HFFc6 (cell line): ENCODE results near the gene FLCN. TPM values are rescaled to one million over a fixed set of nuclear protein-coding genes. Genes with fewer than 3 reads are reported as not detected.

ENCODE experiments used
- DNase-seq: peaks from one replicate; pipeline ENCODE4 v3.0.0-alpha.2; 2018
- H3K27ac Mint-ChIP-seq: 2 replicates; pipeline ENCODE4 v1.8.0; 2020; ENCODE audit warnings: mild to moderate bottlenecking, mixed read lengths
- H3K27me3 Mint-ChIP-seq: 2 replicates; pipeline ENCODE4 v1.8.0; 2021; ENCODE audit warnings: mild to moderate bottlenecking, moderate library complexity, mixed read lengths; ENCODE audit not compliant: insufficient read depth
- H3K36me3 Mint-ChIP-seq: 2 replicates; pipeline ENCODE4 v1.8.0; 2021; ENCODE audit warnings: low read depth, mixed read lengths
- H3K4me1 Mint-ChIP-seq: 2 replicates; pipeline ENCODE4 v1.8.0; 2020; ENCODE audit warnings: low read depth, mixed read lengths
- H3K4me3 Mint-ChIP-seq: 2 replicates; pipeline ENCODE4 v1.8.0; 2020; ENCODE audit warnings: mild to moderate bottlenecking, moderate library complexity, mixed read lengths
- H3K9me3 Mint-ChIP-seq: 2 replicates; pipeline ENCODE4 v1.8.0; 2020; ENCODE audit warnings: mild to moderate bottlenecking, mixed read lengths
- CTCF ChIP-seq: fragments of 200-600 bp; sonication (generic); IDR thresholded peaks from 2 replicates; pipeline ENCODE4 v1.5.0; 2021; ENCODE audit warnings: antibody characterized with exemption, mild to moderate bottlenecking
- total RNA-seq, 6 experiments: library from RNA; stranded (reverse); fragmentation: NEBNext Ultra II Directional; extraction: Animal tissue kit (Norgen Biotek cat#: 25700); gene quantifications; 2 replicates in 1 of 6; 3 replicates in 5 of 6; pipeline ENCODE4 v1.2.3, GENCODE V29; 2021

The FLCN gene
- total RNA-seq, 6 experiments from 2014 or later, result 15.8 to 19.2 (median 17.3) TPM

- no peaks in the 10 kb centered on the region for H3K4me1 Mint-ChIP-seq
- no peak for DNase-seq
- peaks cover 8% of the 10 kb centered on the region for H3K27me3 Mint-ChIP-seq
- H3K4me3 Mint-ChIP-seq, result no peak overlapping the region
- H3K9me3 Mint-ChIP-seq, result no peaks in the 10 kb centered on the region
- TF ChIP-seq CTCF, result no peak
- peaks cover 15% of the 10 kb centered on the region for H3K36me3 Mint-ChIP-seq
- 0 out of 2 replicates have a peak overlapping the region, but pooled peaks have one; percentile 6 for H3K27ac Mint-ChIP-seq
Measured at GRCh38 chr17:17168401-17168800, 68.6 kb downstream of the FLCN start.

DNA sequence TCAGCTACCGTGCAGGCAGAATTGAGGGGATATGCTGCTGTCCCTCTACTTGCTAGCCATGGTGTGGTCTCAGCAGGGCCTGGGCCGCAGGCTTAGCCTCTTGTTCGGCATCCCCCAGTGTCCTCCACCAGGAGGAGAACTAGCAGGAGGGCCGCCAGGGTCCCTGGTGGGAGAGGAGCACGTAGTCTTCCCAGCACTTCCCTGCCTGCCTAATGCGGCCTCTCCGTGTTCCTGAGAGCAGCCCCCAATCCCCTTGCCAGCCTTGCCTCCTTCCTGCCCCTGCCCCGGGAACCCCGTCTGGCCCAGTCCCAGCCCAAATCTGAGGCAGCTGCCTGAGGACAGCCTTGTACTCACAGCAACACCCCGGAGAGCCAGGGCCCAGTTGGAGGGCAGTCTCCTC, 69.0 kb downstream of the FLCN start:
- Mint-ChIP-seq H3K27me3 (peaks cover 8% of the 10 kb centered on the region), H3K9me3 (no peaks in the 10 kb centered on the region), H3K4me1 (no peaks in the 10 kb centered on the region), H3K27ac (no peak overlapping the region), H3K4me3 (no peak overlapping the region), H3K36me3 (peaks cover 19% of the 10 kb centered on the region)
- DNase-seq, result no peak
- no peak for TF ChIP-seq CTCF

DNA sequence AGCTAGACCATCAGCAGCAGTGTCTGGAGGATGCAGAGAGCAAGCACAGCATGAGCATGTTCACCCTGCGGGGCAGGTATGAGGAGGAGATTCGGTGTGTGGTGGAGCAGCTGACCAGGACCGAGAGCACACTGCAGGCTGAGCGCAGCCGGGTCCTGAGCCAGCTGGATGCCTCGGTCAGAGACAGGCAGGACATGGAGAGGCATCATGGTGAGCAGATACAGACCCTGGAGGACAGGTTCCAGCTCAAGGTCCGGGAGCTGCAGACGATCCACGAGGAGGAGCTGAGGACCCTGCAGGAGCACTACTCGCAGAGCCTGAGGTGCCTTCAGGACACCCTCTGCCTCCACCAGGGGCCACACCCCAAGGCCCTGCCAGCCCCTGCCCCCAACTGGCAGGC, 69.6 kb downstream of the FLCN start:
- no peaks in the 10 kb centered on the region for H3K4me1 Mint-ChIP-seq
- peaks cover 22% of the 10 kb centered on the region for H3K36me3 Mint-ChIP-seq
- H3K9me3 Mint-ChIP-seq, result no peaks in the 10 kb centered on the region
- H3K4me3 Mint-ChIP-seq, result no peak overlapping the region
- DNase-seq, result no peak
- H3K27me3 Mint-ChIP-seq, result peaks cover 8% of the 10 kb centered on the region
- H3K27ac Mint-ChIP-seq, result no peak overlapping the region
- no peak for TF ChIP-seq CTCF

GRCh38 chr17:17166446-17166845, 70.5 kb downstream of the FLCN start:
- no peak for DNase-seq
- no peak for TF ChIP-seq CTCF
- no peaks in the 10 kb centered on the region for H3K4me1 Mint-ChIP-seq
- H3K4me3 Mint-ChIP-seq, result no peak overlapping the region
- H3K9me3 Mint-ChIP-seq, result no peaks in the 10 kb centered on the region
- H3K27me3 Mint-ChIP-seq, result peaks cover 6% of the 10 kb centered on the region
- no peak overlapping the region; the same call in 1 of the 2 replicates for H3K27ac Mint-ChIP-seq
- H3K36me3 Mint-ChIP-seq, result peaks cover 23% of the 10 kb centered on the region

- H3K4me1 Mint-ChIP-seq, result no peaks in the 10 kb centered on the region
- peaks cover 3% of the 10 kb centered on the region for H3K27me3 Mint-ChIP-seq
- no peak overlapping the region for H3K4me3 Mint-ChIP-seq
- H3K27ac Mint-ChIP-seq, result no peak overlapping the region
- no peak for DNase-seq
- TF ChIP-seq CTCF, result no peak
- no peaks in the 10 kb centered on the region for H3K9me3 Mint-ChIP-seq
- H3K36me3 Mint-ChIP-seq, result peaks cover 22% of the 10 kb centered on the region
Measured at GRCh38 chr17:17165666-17166308, 71.2 kb downstream of the FLCN start.

DNA sequence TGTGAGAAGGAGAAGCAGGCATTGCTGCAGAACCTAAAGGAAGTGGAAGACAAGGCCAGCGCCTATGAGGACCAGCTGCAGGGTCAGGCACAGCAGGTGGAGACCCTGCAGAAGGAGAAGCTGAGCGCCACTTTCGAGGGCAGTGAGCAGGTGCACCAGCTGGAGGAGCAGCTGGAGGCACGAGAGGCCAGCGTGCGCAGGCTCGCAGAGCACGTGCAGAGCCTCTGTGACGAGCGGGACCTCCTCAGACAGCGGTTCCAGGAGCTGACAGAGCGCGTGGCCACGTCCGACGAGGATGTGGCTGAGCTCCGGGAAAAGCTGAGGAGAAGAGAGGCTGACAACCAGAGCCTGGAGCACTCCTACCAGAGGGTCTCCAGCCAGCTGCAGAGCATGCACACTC, 72.3 kb downstream of the FLCN start:
- Mint-ChIP-seq H3K27me3 (peaks cover 3% of the 10 kb centered on the region), H3K4me1 (no peaks in the 10 kb centered on the region), H3K9me3 (no peaks in the 10 kb centered on the region), H3K36me3 (peaks cover 27% of the 10 kb centered on the region), H3K27ac (no peak overlapping the region), H3K4me3 (no peak overlapping the region; the same call in 1 of the 2 replicates)
- DNase-seq, result no peak
- TF ChIP-seq CTCF, result no peak
